Ishikawa (cell line): ENCODE measurements around the gene MAD1L1.
A peak's percentile ranks its signal among the peaks of the same experiment; 100 is the strongest.

ENCODE experiments used
- CEBPB ChIP-seq: IDR thresholded peaks from 2 replicates; pipeline ENCODE4 v1.6.1; 2012
- CREB1 ChIP-seq: IDR thresholded peaks from 2 replicates; pipeline ENCODE4 v1.6.1; 2012; ENCODE audit warnings: low read depth
- EGR1 ChIP-seq: IDR thresholded peaks from 2 replicates; pipeline ENCODE4 v1.6.1; 2012
- EP300 ChIP-seq: IDR thresholded peaks from 2 replicates; pipeline ENCODE4 v1.6.1; 2012; ENCODE audit warnings: borderline replicate concordance
- FOXM1 ChIP-seq: IDR thresholded peaks from 2 replicates; pipeline ENCODE4 v1.6.1; 2012; ENCODE audit warnings: low read depth, borderline replicate concordance
- NFIC ChIP-seq: IDR thresholded peaks from 2 replicates; pipeline ENCODE4 v1.6.1; 2012
- RAD21 ChIP-seq: IDR thresholded peaks from 2 replicates; pipeline ENCODE4 v1.6.1; 2012; ENCODE audit warnings: low read depth
- TAF1 ChIP-seq: IDR thresholded peaks from 2 replicates; pipeline ENCODE4 v1.6.1; 2012; ENCODE audit warnings: low read depth, mild to moderate bottlenecking
- TCF12 ChIP-seq: IDR thresholded peaks from 2 replicates; pipeline ENCODE4 v1.6.1; 2012; ENCODE audit warnings: low read depth
- TEAD4 ChIP-seq: IDR thresholded peaks from 2 replicates; pipeline ENCODE4 v1.6.1; 2012
- USF1 ChIP-seq: IDR thresholded peaks from 2 replicates; pipeline ENCODE4 v1.6.1; 2012
- YY1 ChIP-seq: IDR thresholded peaks from 2 replicates; pipeline ENCODE4 v1.6.1; 2012; ENCODE audit warnings: low read depth
- ZBTB7A ChIP-seq: IDR thresholded peaks from 2 replicates; pipeline ENCODE4 v1.6.1; 2012; ENCODE audit warnings: low read depth
- TF ChIP-seq, protein P1 (sequence below): IDR thresholded peaks from 2 replicates; pipeline ENCODE4 v1.6.1; 2012
- TF ChIP-seq, protein P2 (sequence below): IDR thresholded peaks from 2 replicates; pipeline ENCODE4 v1.6.1; 2012; ENCODE audit warnings: low read depth, mild to moderate bottlenecking

The MAD1L1 gene

DNA sequence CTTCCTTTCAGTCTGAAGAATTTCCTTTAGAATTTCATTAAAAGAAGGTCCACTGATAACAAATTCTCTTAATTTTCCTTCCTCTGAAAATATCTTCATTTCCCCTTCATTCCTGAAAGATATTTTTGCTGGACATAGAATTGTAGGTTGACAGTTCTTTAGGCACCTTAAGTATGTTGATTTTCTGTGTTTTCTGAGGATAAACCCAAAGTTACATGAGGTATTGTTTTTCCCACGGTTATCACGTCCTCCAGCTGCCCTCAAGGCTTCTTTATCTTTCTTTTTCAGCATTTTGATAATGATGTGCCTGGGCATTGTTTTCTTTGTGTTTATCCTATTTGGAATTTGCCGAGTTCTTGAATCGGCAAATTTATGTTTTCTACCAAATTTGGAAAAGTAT is 457.4 kb downstream of the MAD1L1 start:
- TF ChIP-seq, protein P1, sequence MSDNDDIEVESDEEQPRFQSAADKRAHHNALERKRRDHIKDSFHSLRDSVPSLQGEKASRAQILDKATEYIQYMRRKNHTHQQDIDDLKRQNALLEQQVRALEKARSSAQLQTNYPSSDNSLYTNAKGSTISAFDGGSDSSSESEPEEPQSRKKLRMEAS = no peak
- TF ChIP-seq NFIC (no peak), CEBPB (no peak), TEAD4 (no peak), FOXM1 (no peak), YY1 (no peak), ZBTB7A (no peak)

DNA sequence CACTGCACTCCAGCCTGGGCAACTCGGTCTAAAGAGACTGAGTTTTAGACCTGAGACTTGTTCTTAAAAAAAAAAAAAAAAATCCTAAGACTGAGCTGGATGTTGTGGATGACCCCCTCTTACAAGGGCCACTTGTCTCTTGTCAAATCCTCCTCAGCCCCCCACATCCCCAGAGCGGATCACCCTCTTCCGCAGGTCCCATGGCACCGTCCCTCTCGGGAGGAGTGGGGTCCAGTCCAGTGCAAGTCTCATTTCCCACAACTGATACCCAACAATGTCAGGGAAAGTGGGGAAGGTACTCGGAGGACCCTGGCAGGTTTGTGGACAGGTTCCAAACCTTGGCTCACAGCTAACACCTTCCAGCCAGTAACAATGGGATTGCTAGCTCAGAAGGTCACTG is 462.4 kb downstream of the MAD1L1 start:
- TF ChIP-seq NFIC = no peak
- no peak for TF ChIP-seq TEAD4
- TF ChIP-seq EGR1 = no peak
- TF ChIP-seq CREB1 = no peak
- TF ChIP-seq TCF12 = no peak
- TF ChIP-seq ZBTB7A = no peak
- no peak for TF ChIP-seq TAF1
- TF ChIP-seq EP300 = no peak
- TF ChIP-seq USF1 = no peak
- TF ChIP-seq, protein P1 = no peak
- TF ChIP-seq, protein P2, sequence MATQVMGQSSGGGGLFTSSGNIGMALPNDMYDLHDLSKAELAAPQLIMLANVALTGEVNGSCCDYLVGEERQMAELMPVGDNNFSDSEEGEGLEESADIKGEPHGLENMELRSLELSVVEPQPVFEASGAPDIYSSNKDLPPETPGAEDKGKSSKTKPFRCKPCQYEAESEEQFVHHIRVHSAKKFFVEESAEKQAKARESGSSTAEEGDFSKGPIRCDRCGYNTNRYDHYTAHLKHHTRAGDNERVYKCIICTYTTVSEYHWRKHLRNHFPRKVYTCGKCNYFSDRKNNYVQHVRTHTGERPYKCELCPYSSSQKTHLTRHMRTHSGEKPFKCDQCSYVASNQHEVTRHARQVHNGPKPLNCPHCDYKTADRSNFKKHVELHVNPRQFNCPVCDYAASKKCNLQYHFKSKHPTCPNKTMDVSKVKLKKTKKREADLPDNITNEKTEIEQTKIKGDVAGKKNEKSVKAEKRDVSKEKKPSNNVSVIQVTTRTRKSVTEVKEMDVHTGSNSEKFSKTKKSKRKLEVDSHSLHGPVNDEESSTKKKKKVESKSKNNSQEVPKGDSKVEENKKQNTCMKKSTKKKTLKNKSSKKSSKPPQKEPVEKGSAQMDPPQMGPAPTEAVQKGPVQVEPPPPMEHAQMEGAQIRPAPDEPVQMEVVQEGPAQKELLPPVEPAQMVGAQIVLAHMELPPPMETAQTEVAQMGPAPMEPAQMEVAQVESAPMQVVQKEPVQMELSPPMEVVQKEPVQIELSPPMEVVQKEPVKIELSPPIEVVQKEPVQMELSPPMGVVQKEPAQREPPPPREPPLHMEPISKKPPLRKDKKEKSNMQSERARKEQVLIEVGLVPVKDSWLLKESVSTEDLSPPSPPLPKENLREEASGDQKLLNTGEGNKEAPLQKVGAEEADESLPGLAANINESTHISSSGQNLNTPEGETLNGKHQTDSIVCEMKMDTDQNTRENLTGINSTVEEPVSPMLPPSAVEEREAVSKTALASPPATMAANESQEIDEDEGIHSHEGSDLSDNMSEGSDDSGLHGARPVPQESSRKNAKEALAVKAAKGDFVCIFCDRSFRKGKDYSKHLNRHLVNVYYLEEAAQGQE = no peak
- no peak for TF ChIP-seq RAD21

GRCh38 chr7:1769286-1770200 is 463.2 kb downstream of the MAD1L1 start:
- TF ChIP-seq EGR1 (no peak), ZBTB7A (no peak), NFIC (no peak), TAF1 (no peak), YY1 (no peak), FOXM1 (no peak), TEAD4 (no peak), USF1 (no peak), RAD21 (no peak), EP300 (no peak), TCF12 (no peak), CEBPB (no peak), CREB1 (no peak)
- TF ChIP-seq, protein P1 = no peak
- TF ChIP-seq, protein P2 = no peak

DNA sequence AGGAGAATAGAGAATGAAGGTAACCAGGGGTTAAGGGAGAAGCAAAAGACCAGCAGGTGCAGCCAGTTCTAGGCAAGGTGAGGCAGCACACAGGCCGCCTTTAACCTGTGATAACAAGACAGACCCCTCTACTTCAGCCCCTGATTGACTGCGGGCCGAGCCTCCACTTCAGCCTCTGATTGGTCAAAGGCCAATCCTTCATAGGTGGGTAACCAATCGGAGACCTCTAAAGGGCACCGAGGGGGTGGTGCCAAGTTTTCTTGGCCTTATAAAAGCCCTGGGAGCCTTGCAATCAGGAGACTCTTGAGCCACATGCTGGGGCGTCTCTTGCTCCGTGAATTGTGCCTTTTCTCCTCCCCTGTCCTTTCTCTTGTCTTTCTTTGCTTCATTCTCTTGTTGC is 463.9 kb downstream of the MAD1L1 start:
- TF ChIP-seq TAF1 (no peak), YY1 (no peak)

- TF ChIP-seq CREB1 = no peak
- peak; percentile 35; the same call in 1 of the 2 replicates for TF ChIP-seq RAD21
Observed at GRCh38 chr7:1767524-1767923, 465.2 kb downstream of the MAD1L1 start.
